HG03571 (cell line): ENCODE measurements around the gene GPR17.

ENCODE experiments used
- ATAC-seq: cut with Tn5 transposase; IDR thresholded peaks from one replicate; pipeline ENCODE4 v1.9.1; 2021; ENCODE audit not compliant: unreplicated experiment

The GPR17 gene

GRCh38 chr2:127665267-127665893 is 19.4 kb downstream of the GPR17 start:
- ATAC-seq, result no peak

GRCh38 chr2:127669056-127669455 is 23.1 kb downstream of the GPR17 start:
- no peak for ATAC-seq

GRCh38 chr2:127670055-127670956 is 24.4 kb downstream of the GPR17 start:
- ATAC-seq, result no peak

GRCh38 chr2:127670957-127671290 is 25.0 kb downstream of the GPR17 start:
- ATAC-seq, result no peak

GRCh38 chr2:127671557-127672302 is 25.8 kb downstream of the GPR17 start:
- no peak for ATAC-seq

GRCh38 chr2:127672341-127673224 is 26.6 kb downstream of the GPR17 start:
- ATAC-seq, result no peak

- no peak for ATAC-seq
Observed at GRCh38 chr2:127673291-127674069, 27.5 kb downstream of the GPR17 start.

GRCh38 chr2:127674241-127675209 is 28.6 kb downstream of the GPR17 start:
- ATAC-seq, result no peak

GRCh38 chr2:127675331-127676261 is 29.6 kb downstream of the GPR17 start, which contains the start of gene LIMS2:
TSS of gene LIMS2 (minus strand) at chr2:127675530. CDS start at chr2:127675024, 506 bp downstream.
- ATAC-seq, result no peak

- no peak for ATAC-seq
Observed at GRCh38 chr2:127676906-127677305, 31.0 kb downstream of the GPR17 start.

GRCh38 chr2:127678531-127678930 is 32.6 kb downstream of the GPR17 start:
- no peak for ATAC-seq

GRCh38 chr2:127678991-127679390 is 33.0 kb downstream of the GPR17 start:
- ATAC-seq, result no peak

- no peak for ATAC-seq
Observed at GRCh38 chr2:127679680-127680361, 33.9 kb downstream of the GPR17 start.

GRCh38 chr2:127680706-127681287 is 34.8 kb downstream of the GPR17 start:
- ATAC-seq, result no peak

GRCh38 chr2:127681288-127681804 is 35.4 kb downstream of the GPR17 start:
- ATAC-seq, result no peak
